Head of caudate nucleus (tissue), 42 donors: Measurements from ENCODE around the gene TMEM222.

Experiments used
- DNase-seq, 42 donors: peaks; one replicate each; pipeline versions ENCODE4 v3.0.0 to v3.0.0-alpha.2; 2020 to 2021; ENCODE audit warnings: mixed read lengths in 7 of 42
- intact Hi-C: fragments of 100-400 bp; cut with DNase I; formaldehyde crosslinking; loops from one replicate; pipeline ENCODE4 v1.15.0; 2022

Gene TMEM222

GRCh38 chr1:27351541-27352107, 29.7 kb downstream of the TMEM222 start:
- DNase-seq: no peak
- intact Hi-C loops: no loop called here

DNA sequence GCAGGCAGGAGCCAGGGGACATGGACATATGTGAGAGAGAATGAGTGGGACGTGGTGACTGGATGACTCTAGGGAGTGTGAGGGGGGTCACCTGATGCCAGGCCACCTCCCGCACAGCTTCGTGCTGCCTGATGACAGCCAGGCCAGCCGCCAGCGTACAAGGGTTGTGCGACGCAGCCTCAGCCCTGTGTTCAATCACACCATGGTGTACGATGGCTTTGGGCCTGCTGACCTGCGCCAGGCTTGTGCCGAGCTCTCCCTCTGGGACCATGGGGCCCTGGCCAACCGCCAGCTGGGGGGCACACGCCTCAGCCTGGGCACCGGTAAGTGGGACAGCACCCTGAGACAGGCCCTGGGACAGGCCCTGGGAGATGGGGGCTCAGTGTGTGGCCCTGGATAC, 31.2 kb downstream of the TMEM222 start:
- no peak for DNase-seq
- intact Hi-C loops: no loop called here

GRCh38 chr1:27353629-27354028, 31.7 kb downstream of the TMEM222 start:
- no peak for DNase-seq
- intact Hi-C loops: no loop called here

- intact Hi-C loops: loop anchor here (5.0 kb wide), 1 partner anchor 37 kb away; the partner anchor contains the start of gene GPR3
These were observed 33.7 kb downstream of the TMEM222 start for GRCh38 chr1:27355683-27356082.

GRCh38 chr1:27356277-27356618, 34.3 kb downstream of the TMEM222 start:
- no peak for DNase-seq
- intact Hi-C loops: loop anchor here (5.0 kb wide), 1 partner anchor 36 kb away; the partner anchor contains the start of gene GPR3

More at GRCh38 chr1:27355683-27356082, 33.7 kb downstream of the TMEM222 start:
- DNase-seq: no peak

DNA sequence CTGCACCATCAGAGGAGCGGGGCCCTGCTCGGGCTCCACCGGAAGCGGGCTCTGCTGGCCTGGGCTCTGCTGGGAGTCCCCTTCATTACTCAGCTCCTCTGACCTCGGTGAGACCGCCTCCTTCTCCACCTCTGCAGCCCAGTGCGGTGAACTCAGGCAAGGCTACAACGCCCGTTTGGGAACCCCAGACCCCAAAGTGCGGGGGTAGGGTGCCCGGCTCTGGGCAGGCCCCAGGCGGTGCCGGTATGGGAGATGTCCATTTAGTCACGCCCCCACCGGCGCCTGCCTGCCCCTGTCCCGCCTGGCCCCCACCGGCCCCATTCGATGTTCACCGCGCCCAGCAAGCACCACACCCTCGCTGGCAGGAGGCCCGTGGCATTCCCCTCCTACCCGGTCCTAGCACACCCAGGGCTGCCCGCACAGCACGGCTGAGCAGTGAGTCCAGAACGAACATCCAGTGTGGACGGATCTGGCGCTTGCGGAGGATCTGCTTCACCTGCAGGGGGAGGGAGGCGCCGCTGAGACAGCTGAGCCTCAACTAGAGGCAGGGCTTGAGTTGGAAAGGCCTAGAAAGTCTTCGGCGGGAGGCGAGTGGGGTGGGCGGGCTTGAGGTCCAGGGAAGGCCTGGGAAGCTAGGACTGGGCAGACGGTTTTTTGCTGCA, 34.8 kb downstream of the TMEM222 start:
- intact Hi-C loops: loop anchor here (5.0 kb wide), 1 partner anchor 36 kb away; the partner anchor contains the start of gene GPR3
- DNase-seq: no peak

DNA sequence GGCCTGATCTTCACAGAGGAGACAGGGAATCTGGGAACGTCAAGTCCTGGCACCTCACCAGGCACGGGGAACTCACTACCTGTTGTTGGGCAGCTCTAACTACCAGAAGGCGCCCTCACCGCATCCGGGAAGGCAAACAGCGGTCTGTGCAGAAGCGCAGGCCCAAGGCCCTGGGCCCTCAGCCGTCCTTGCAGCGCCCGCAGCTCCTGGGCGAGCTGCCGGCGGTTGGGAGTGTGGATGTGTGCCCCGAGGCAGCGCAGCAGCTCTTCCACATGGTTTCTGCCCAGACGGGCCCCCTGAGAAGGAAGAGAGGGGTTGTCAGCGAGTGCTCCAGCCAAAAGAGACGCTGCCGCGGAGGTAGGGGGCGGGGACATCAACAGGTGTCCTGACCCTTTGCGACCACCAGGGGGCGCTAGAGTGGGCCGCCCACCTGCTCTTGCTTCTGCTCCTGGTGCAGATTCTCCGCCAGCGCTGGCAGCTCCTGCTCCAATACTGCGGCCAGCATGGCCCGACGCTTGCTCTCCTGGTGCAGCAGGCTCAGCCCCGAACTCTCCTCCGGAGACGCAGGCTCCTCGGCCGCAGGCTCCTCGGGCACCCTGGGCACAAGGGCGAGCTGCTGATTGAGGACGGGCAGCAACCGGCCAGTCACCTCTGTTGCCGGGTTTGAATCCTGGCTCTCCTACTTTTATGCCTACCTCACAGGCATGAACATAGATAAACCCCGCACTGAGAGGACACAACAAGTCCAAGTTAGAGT, 35.5 kb downstream of the TMEM222 start:
- intact Hi-C loops: loop anchor here (5.0 kb wide), 1 partner anchor 35 kb away; the partner anchor contains the start of gene GPR3

DNA sequence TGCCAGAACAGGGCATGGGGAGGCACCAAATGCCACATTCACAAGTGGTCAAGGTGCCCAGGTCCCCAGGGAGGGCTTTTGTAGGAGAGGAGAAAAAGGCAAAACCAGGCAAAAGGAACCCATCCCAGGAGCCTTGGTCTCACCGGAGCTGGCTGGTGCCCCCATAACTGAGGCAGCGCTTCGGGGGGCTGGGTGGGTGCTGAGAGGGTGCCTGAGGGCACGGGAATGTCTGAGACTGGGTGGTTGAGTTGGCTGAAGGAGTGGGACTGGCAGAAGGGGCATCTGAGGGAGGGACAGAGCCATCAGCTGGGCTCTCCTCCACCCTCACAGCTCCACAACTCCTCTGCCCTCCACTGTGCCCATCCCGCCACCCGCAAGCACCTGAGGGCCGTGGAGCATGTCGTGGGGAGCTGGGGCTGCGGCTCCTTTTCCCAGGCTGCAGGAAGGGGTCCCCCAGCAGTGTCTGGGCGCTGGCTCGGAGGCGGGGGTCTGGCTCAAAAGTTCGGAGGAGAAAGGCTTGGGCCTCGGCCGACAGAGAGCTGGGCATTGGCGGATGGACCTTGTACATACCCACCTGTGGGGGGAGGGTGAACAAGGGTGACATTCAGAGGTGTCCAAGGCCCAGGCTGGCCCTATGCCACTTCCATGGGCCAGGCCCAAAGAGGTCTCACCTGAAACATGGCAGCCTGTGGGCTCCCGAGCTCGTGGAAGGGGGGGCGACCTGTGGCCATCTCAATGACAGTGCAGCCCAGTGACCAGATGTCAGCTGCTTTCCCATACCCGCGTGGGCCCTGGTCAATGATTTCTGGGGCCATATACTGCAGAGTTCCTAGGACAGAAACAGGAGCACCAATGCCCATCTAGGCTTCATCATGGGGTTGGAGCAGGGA, 36.3 kb downstream of the TMEM222 start:
- intact Hi-C loops: loop anchor here (5.0 kb wide), 1 partner anchor 34 kb away; the partner anchor contains the start of gene GPR3
- DNase-seq: no peak

More for the DNA sequence above, 35.5 kb downstream of the TMEM222 start:
- peak; percentile 28 to 89 (median 72) for DNase-seq

- DNase-seq: no peak
- intact Hi-C loops: loop anchor here (5.0 kb wide), 1 partner anchor 33 kb away; the partner anchor contains the start of gene GPR3
These were observed 37.0 kb downstream of the TMEM222 start for GRCh38 chr1:27358928-27359313.

DNA sequence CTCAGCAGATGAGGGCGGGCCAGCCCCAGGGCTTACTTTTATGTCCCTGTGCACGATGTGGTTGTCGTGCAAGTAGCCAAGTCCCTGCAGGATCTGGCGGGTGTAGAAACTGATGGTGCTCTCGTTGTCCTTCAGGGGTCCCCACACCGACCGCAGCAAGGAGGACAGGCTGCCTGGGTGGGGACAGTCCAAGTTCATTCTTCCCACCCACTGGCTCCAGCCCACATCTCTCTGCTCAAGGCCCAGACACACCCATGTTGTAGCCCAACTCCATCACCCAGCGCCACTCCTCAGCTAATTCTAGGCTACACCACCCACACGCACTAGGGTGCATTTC, 37.8 kb downstream of the TMEM222 start:
- intact Hi-C loops: loop anchor here (5.0 kb wide), 1 partner anchor 33 kb away; the partner anchor contains the start of gene GPR3
- no peak for DNase-seq

DNA sequence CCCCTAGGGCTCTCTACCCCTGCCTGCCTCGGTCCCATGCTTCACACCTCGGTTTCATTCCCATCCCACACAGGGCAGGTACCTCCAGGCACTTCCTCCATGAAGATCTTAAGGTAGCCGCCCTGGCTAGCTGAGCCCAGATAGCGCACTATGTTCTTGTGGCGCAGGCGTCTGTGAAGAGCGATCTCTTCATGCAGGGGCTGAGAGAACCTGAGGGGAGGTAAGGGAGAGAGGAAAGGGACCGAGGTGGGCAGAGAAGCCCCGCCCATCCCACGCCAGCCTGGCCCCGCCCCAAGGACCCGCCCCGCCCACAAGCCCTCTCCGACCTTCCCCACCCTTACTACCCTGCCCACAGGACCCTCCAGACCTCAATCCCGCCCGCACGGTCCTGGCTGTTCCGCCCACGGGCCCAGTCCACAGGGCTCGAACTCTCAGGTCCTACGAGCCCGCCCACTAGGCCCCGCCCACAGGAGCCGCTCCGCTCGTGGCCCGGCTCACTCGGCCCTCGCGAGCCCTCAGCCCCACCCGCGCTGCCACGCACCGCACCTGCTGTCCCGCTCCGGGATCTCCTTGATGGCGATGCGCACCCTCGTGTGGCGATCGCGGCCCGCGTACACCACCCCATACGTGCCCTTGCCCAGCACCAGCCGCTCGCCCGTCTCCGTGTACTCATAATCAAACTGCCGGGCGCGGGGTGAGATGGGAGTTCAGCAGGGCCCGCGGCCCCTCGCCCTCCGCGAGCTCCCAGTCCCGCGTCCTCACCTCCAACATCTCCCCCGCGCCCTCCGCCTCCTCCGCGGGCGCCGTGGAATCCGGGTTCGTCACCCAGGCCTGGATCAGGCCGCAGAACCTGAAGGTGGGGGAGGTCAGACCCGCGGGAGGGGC, 38.4 kb downstream of the TMEM222 start:
- intact Hi-C loops: no loop called here

DNA sequence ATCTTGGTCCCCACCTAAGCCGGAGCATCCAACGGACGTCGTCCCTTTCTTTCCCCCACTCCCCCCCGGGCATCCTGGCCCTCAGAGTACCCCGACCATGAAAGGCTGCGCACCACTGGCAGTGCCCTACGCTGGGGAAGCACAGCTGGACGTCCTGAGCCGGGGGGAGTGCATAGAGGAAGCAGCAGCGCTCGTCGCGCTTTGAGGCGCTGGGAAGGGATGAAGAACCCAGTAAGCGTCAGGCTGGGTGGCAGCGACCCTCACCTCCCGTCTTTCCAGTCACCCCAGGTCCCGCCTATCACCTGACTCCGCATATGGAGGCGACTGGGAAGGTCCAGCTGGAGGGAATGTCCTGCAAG, 39.1 kb downstream of the TMEM222 start:
- DNase-seq: no peak
- intact Hi-C loops: no loop called here

More for the DNA sequence above, 38.4 kb downstream of the TMEM222 start:
- DNase-seq: peak in 12 of 42 donors; percentile 22 to 60 (median 28)

DNA sequence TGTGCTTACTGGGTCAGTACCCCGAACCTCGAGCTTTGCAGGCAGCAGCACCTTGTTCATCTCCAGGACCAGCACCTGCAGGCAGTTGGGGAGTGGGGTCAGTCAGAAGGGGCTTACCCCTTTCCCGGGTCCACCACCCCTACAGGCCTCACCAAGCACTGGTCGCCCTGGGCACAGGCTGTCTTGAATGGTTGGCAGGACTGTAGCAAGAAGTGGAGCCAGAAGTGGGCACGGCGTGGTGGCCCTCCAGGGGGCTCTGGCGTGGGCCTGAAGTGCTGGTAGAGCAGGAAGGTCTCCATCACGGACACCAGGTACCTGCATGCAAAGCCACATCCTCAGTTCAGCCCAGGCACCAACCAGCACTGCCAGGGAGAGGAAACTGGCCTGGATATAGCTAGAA, 39.6 kb downstream of the TMEM222 start:
- intact Hi-C loops: no loop called here
- no peak for DNase-seq

GRCh38 chr1:27363766-27364695, 42.1 kb downstream of the TMEM222 start:
- DNase-seq: no peak
- intact Hi-C loops: no loop called here

GRCh38 chr1:27364696-27365371, 42.9 kb downstream of the TMEM222 start:
- intact Hi-C loops: no loop called here
- no peak for DNase-seq

DNA sequence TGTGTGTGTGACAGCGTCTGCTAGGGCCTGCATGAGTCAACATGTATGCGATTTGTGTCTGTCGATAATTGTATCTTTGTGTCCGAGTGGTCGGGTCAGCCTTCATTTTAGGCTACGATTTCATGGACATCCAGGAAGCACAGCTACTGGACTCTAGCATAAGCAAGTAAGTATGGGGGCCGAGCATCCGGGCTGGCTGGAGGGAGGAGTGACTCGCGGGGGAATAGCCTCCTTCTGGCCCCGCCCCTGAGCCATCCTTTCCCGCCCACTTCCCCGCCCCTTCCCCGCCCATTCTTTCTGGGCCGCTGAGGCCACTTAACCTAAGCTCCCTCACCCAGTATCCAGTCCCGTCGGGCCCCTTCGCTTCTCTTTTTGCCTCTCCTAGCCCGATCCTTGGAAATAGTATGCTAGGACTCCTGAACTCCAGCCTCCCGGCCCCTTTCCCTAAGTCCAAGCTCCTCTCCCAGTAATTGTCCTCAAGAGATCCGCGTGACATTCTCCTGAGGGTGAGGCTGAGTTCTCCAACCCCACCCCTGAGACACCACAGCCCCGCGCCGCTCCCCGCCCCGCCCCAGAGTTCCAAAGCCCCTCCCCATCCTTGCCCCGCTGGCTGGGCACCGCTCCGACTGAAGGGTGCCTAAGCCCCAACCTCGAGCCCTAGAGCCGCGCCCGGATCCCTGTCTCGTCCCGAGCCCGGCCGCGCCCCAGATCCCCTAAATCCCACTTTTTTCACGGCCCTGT, 43.6 kb downstream of the TMEM222 start:
- peak; percentile 68 to 92 (median 81) for DNase-seq
- intact Hi-C loops: no loop called here
